Kidney capillary endothelial cell (primary cell): ENCODE data around the gene TK2.
"Not testable (repeated sequence)": the region's sequence is repeated elsewhere in the genome, so short reads cannot be mapped to it uniquely, and the experiment has no call there.

Source experiments
- DNase-seq: peaks from one replicate; pipeline ENCODE4 v3.0.0-alpha.2; 2018; ENCODE audit warnings: low spot score

TK2 gene

DNA sequence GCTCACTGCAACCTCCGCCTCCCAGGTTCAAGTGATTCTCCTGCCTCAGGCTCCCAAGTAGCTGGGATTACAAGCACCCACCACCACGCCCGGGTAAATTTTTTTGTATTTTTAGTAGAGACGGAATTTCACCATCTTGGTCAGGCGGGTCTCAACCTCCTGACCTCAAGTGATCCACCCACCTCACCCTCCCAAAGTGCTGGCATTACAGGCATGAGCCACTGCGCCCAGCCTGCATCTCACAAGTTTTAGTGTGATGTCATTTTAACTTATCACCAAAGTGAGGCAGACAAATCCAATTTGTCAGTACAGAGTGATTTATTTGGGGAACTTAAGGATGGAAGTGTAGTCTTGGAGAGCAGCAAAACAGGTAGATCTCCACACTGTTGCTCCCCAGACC, 83.3 kb downstream of the TK2 start:
- not testable (repeated sequence) for DNase-seq

DNA sequence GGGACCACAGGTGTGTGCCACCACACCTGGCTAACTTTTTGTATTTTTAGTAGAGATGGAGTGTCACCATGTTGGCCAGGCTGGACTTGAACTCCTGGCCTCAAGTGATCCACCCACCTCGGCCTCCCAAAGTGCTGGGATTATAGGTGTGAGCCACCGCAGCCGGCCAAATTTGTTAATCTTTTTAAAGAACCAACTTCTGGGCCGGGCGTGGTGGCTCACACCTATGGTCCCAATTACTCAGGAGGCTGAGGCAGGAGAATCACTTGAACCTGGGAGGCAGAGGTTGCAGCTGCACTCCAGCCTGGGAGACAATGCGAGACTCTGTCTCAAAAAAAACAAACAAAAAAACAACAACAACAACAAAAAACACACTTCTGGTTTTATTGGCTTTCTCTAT, 84.0 kb downstream of the TK2 start:
- not testable (repeated sequence) for DNase-seq

DNA sequence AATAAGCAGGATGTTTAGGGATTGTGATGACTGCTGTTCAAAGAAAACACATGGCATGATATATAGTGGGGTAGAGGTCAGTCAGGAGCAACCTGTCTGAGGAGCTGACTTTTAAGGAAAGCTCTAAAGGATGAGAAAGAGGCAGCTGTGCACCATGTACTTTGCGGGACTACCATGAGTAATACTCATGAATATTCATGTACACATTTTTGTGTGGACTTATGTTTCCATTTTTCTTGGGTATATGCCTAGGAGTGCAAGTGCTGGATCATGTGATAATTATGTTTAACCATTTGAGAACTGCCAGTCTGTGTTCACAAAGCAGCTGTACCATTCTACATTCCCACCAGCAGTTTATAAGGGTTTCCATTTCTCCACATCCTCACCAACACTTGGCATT, 87.0 kb downstream of the TK2 start:
- DNase-seq, result no peak

DNA sequence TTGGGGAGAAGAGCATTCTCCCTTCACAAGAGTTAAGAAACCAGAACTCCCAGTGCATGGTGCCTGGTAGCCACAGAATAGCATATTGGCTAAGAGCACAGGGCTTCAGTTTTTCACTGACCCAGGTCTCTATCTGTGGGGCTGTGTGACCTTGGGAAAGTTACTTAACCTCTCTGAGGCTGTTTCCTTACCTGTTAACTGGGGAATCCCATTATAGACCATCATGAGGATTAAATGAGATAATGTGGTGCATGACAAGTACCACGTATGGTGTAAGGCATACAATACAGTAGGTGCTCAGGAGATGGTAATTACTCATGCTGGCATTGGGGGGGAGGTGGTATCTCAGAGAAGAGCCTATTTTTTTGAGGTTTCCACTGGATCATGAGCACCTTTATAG, 89.2 kb downstream of the TK2 start:
- no peak for DNase-seq

DNA sequence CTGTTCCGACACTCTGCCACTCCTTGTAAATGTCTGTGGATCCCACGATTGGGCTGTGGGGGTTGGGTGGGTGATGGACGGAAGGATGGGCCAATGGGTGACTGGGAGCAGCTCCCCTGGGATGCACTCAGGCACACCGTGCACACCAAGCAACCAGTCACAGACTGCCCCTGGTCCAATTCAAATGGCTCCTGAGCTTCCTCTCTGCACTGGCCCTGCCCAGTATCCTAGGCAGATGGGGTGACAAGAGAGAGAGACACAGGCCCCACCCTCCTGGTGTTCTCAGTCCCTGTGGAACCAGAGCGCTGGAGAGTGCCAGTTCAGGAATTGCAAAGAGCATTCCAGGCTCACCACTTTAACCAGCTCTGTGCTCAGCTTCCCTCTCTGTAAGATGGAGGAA, 90.0 kb downstream of the TK2 start:
- DNase-seq, result no peak

DNA sequence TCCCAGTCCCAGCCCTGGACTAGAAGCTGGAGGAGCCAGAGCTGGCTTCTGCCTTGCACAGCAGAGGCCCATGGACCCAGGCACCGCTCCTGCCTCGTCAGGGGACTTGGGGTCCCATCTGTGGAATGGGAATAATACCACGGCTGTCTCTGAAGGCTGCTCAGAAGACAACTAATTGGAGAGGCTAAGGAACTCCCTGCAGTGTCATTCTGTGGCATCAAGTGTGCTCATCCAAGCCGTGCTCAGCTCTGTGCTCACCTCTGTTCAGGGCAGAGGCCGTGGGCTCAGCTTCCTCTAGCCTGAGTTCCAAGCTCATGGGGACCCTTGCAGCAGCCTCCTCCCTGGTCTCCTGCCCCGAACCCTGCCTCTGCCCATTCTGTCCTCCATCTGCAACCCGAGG, 91.1 kb downstream of the TK2 start:
- no peak for DNase-seq

DNA sequence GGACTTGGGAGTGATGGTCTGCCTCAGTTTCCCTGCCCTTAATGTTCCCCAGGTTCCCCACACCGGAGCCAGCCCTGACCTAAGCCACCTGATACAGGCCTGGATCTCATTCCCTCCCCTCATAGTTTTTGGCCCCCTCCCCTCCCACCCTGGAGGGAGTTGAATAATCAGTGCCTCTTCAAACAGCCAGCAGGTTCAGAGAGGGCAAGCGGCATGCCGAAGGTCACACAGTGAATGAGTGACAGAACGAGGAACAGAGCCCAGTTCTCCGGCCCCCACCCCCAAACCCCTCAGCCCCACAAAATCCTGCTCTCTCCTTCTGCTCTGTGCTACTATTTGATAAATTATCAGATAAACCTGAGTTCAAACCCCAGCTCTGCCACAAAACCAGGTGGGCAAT, 91.6 kb downstream of the TK2 start:
- DNase-seq, result no peak
